H1 (cell line): ENCODE data around the gene KRT34. TPM values are rescaled to one million over a fixed set of nuclear protein-coding genes. Genes with fewer than 3 reads are reported as not detected.

Experiments
- CTCF ChIA-PET: fragments of 300-600 bp; sonication (Branson Sonifier 250); formaldehyde crosslinking; loops from one replicate; lab custom pipeline; 2021; ENCODE audit not compliant: partially characterized antibody; lab: Charles Lee
- POLR2A ChIA-PET: fragments of 300-600 bp; sonication (Branson Sonifier 250); formaldehyde crosslinking; loops from one replicate; lab custom pipeline; 2021; ENCODE audit warnings: inconsistent platforms; ENCODE audit not compliant: partially characterized antibody; lab: Charles Lee
- DNase-seq, 2 experiments: peaks; one replicate each; pipeline versions ENCODE4 v3.0.0 to v3.0.0-alpha.2; 2010 to 2022; ENCODE audit warnings: low spot score in 2 of 2, low read depth in 1 of 2, mixed read lengths in 1 of 2
- FAIRE-seq: peaks from 2 replicates; lab custom pipeline; 2011; peaks lifted over from hg19 to GRCh38; lab: Jason Lieb, UNC
- H2AFZ ChIP-seq: 2 replicates; pipeline ENCODE4 v1.8.1; 2012; ENCODE audit warnings: low read length, inconsistent platforms
- H2AK5ac ChIP-seq: 2 replicates; pipeline ENCODE4 v1.6.1; 2013; ENCODE audit warnings: low read depth, low read length
- H2BK120ac ChIP-seq: replicated peaks from 2 replicates; pipeline ENCODE3; 2013; ENCODE audit warnings: low read depth, low read length, inconsistent platforms
- H2BK12ac ChIP-seq: 2 replicates; pipeline ENCODE4 v1.6.1; 2013; ENCODE audit warnings: low read depth, low read length
- H2BK15ac ChIP-seq: 2 replicates; pipeline ENCODE4 v1.6.1; 2013; ENCODE audit warnings: low read length
- H2BK20ac ChIP-seq: 2 replicates; pipeline ENCODE4 v1.6.1; 2013; ENCODE audit warnings: low read length
- H2BK5ac ChIP-seq: 2 replicates; pipeline ENCODE4 v1.6.1; 2013; ENCODE audit warnings: low read depth, low read length
- H3K14ac ChIP-seq: 2 replicates; pipeline ENCODE4 v1.6.1; 2013; ENCODE audit warnings: inconsistent platforms; ENCODE audit not compliant: insufficient read length
- H3K18ac ChIP-seq: 2 replicates; pipeline ENCODE4 v1.6.1; 2013; ENCODE audit warnings: low read length; ENCODE audit errors: extremely low read depth
- H3K23ac ChIP-seq: 2 replicates; pipeline ENCODE4 v1.6.1; 2013; ENCODE audit warnings: inconsistent platforms; ENCODE audit not compliant: insufficient read length
- H3K23me2 ChIP-seq: 2 replicates; pipeline ENCODE4 v1.6.1; 2013; ENCODE audit warnings: low read depth, low read length
- H3K27ac ChIP-seq: 2 replicates; pipeline ENCODE4 v1.6.1; 2011; ENCODE audit warnings: low read depth, low read length, inconsistent platforms
- H3K27me3 ChIP-seq, 4 experiments: replicated peaks in 1 of 4; 1 replicate in 1 of 4; 2 replicates in 3 of 4; pipeline versions ENCODE4 v1.6.1 to v1.8.1; 2011 to 2013; ENCODE audit warnings: low read length in 3 of 4, mild to moderate bottlenecking in 3 of 4, inconsistent platforms in 2 of 4, mixed read lengths in 2 of 4, moderate library complexity in 1 of 4; ENCODE audit not compliant: control insufficient read depth in 3 of 4, insufficient read depth in 3 of 4; ENCODE audit errors: extremely low read depth in 1 of 4
- H3K36me3 ChIP-seq, 4 experiments: 2 replicates each; pipeline versions ENCODE4 v1.6.1 to v1.8.1; 2011 to 2013; ENCODE audit warnings: mild to moderate bottlenecking in 4 of 4, low read length in 3 of 4, moderate library complexity in 2 of 4, control low read depth in 1 of 4, inconsistent platforms in 1 of 4; ENCODE audit not compliant: insufficient read depth in 4 of 4, control insufficient read depth in 2 of 4
- H3K4ac ChIP-seq: replicated peaks from 2 replicates; pipeline ENCODE3; 2013; ENCODE audit warnings: low read length, low read depth, mixed read lengths, inconsistent platforms; ENCODE audit not compliant: insufficient read length
- H3K4me1 ChIP-seq, 4 experiments: replicated peaks in 1 of 4; 1 replicate in 1 of 4; 2 replicates in 3 of 4; pipeline versions ENCODE4 v1.6.1 to v1.8.1; 2011 to 2013; ENCODE audit warnings: low read length in 3 of 4, inconsistent platforms in 2 of 4, mixed read lengths in 1 of 4; ENCODE audit not compliant: insufficient read depth in 4 of 4, control insufficient read depth in 3 of 4
- H3K4me2 ChIP-seq, 2 experiments: 2 replicates each; pipeline versions ENCODE4 v1.6.1 to v1.8.1; 2011 to 2013; ENCODE audit warnings: low read depth in 2 of 2, low read length in 2 of 2, control low read depth in 1 of 2, inconsistent platforms in 1 of 2, mild to moderate bottlenecking in 1 of 2; ENCODE audit not compliant: insufficient read depth in 1 of 2
- H3K4me3 ChIP-seq, 4 experiments: fragments of 200-600, 300-600 bp in 1 of 4; sonication (generic), shearing (Covaris generic), sonication (Bioruptor Twin) in 1 of 4; 2 replicates each; pipeline versions ENCODE4 v1.5.1 to v1.8.1; 2011 to 2016; ENCODE audit warnings: low read length in 4 of 4, low read depth in 3 of 4, control low read depth in 2 of 4, inconsistent platforms in 2 of 4, mild to moderate bottlenecking in 2 of 4, mixed read lengths in 1 of 4, moderate library complexity in 1 of 4; ENCODE audit not compliant: insufficient read depth in 2 of 4; ENCODE audit errors: extremely low read depth in 1 of 4
- H3K56ac ChIP-seq: replicated peaks from 2 replicates; pipeline ENCODE3; 2013; ENCODE audit warnings: low read depth, mild to moderate bottlenecking, mixed read lengths, low read length, inconsistent platforms; ENCODE audit not compliant: insufficient read length
- H3K79me1 ChIP-seq: 2 replicates; pipeline ENCODE4 v1.6.1; 2013; ENCODE audit warnings: low read depth, low read length, control low read depth
- H3K79me2 ChIP-seq, 2 experiments: 2 replicates each; pipeline versions ENCODE4 v1.6.1 to v1.8.1; 2012 to 2013; ENCODE audit warnings: low read length in 2 of 2, mild to moderate bottlenecking in 2 of 2, inconsistent platforms in 1 of 2; ENCODE audit not compliant: insufficient read depth in 2 of 2, control insufficient read depth in 1 of 2
- H3K9ac ChIP-seq, 4 experiments: replicated peaks in 1 of 4; 1 replicate in 1 of 4; 2 replicates in 3 of 4; pipeline versions ENCODE4 v1.6.1 to v1.8.1; 2011 to 2013; ENCODE audit warnings: low read depth in 3 of 4, low read length in 3 of 4, control low read depth in 2 of 4, mild to moderate bottlenecking in 2 of 4, moderate library complexity in 2 of 4, inconsistent platforms in 1 of 4; ENCODE audit errors: extremely low read depth in 1 of 4
- H3K9me3 ChIP-seq, 2 experiments: 2 replicates each; pipeline versions ENCODE4 v1.6.1 to v1.8.1; 2012 to 2013; ENCODE audit warnings: mild to moderate bottlenecking in 2 of 2, moderate library complexity in 2 of 2, control low read depth in 1 of 2, inconsistent platforms in 1 of 2, low read depth in 1 of 2, low read length in 1 of 2, mixed read lengths in 1 of 2; ENCODE audit not compliant: insufficient read depth in 2 of 2
- H4K20me1 ChIP-seq, 2 experiments: replicated peaks in 1 of 2; 2 replicates each; pipeline versions ENCODE3 to v1.8.1; 2011 to 2013; ENCODE audit warnings: inconsistent platforms in 2 of 2, low read length in 2 of 2, mild to moderate bottlenecking in 1 of 2; ENCODE audit not compliant: insufficient read depth in 2 of 2, control insufficient read depth in 1 of 2
- H4K5ac ChIP-seq: 2 replicates; pipeline ENCODE4 v1.6.1; 2013; ENCODE audit warnings: low read length, low read depth, mixed read lengths, inconsistent platforms; ENCODE audit not compliant: insufficient read length
- H4K8ac ChIP-seq: 2 replicates; pipeline ENCODE4 v1.8.0; 2013; ENCODE audit warnings: mild to moderate bottlenecking, moderate library complexity, low read length, inconsistent platforms; ENCODE audit not compliant: insufficient read depth; ENCODE audit errors: extremely low read depth
- H4K91ac ChIP-seq: replicated peaks from 2 replicates; pipeline ENCODE3; 2013; ENCODE audit warnings: low read length, mixed read lengths, inconsistent platforms; ENCODE audit not compliant: insufficient read length
- CEBPB ChIP-seq: IDR thresholded peaks from 2 replicates; pipeline ENCODE4 v1.6.1; 2012; ENCODE audit warnings: low read depth, low read length
- CHD1 ChIP-seq: IDR thresholded peaks from 2 replicates; pipeline ENCODE4 v1.6.1; 2012; ENCODE audit warnings: low read depth, low read length, improper control_type of control experiment
- CHD2 ChIP-seq: IDR thresholded peaks from 2 replicates; pipeline ENCODE4 v1.6.1; 2012; ENCODE audit warnings: low read length, improper control_type of control experiment
- CTCF ChIP-seq, 3 experiments: IDR thresholded peaks; 1 replicate in 2 of 3; 2 replicates in 1 of 3; pipeline versions ENCODE4 v1.5.1 to v1.6.1; 2011; ENCODE audit warnings: low read length in 3 of 3, mild to moderate bottlenecking in 3 of 3, inconsistent platforms in 2 of 3, low read depth in 1 of 3, moderate library complexity in 1 of 3; ENCODE audit not compliant: insufficient read depth in 1 of 3; ENCODE audit errors: control extremely low read depth in 1 of 3
- HDAC2 ChIP-seq, 2 experiments: fragments of 300-600 bp in 1 of 2; sonication (generic) in 1 of 2; IDR thresholded peaks; 2 replicates each; pipeline ENCODE4 v1.6.1; 2011 to 2012; ENCODE audit warnings: low read depth in 2 of 2, low read length in 2 of 2, mild to moderate bottlenecking in 2 of 2, moderate library complexity in 2 of 2, borderline replicate concordance in 1 of 2, inconsistent platforms in 1 of 2
- RAD21 ChIP-seq, 2 experiments: IDR thresholded peaks in 1 of 2; conservative IDR thresholded peaks in 1 of 2; 2 replicates each; pipeline ENCODE4 v1.6.1; 2011; ENCODE audit warnings: low read depth in 2 of 2, low read length in 2 of 2, improper control_type of control experiment in 1 of 2, inconsistent platforms in 1 of 2, mild to moderate bottlenecking in 1 of 2, moderate library complexity in 1 of 2
- SIX5 ChIP-seq: IDR thresholded peaks from 2 replicates; pipeline ENCODE4 v1.6.1; 2011; ENCODE audit warnings: mild to moderate bottlenecking, low read depth, low read length
- SP4 ChIP-seq: IDR thresholded peaks from 2 replicates; pipeline ENCODE4 v1.6.1; 2012; ENCODE audit warnings: low read length, inconsistent platforms
- SUZ12 ChIP-seq: fragments of 200-600 bp; sonication (generic); IDR thresholded peaks from 2 replicates; pipeline ENCODE4 v1.6.1; 2012; ENCODE audit warnings: mild to moderate bottlenecking, inconsistent platforms, low read length, moderate library complexity, mixed read lengths
- TBP ChIP-seq: IDR thresholded peaks from 2 replicates; pipeline ENCODE4 v1.6.1; 2011; ENCODE audit warnings: low read depth, low read length, improper control_type of control experiment
- TEAD4 ChIP-seq: IDR thresholded peaks from 2 replicates; pipeline ENCODE4 v1.6.1; 2012; ENCODE audit warnings: low read depth, low read length, inconsistent platforms, mixed read lengths
- WGBS, 2 experiments: shearing (Covaris generic) in 1 of 2; methylation state at CpG; one replicate each; pipeline versions ENCODE4 v1.1.6 to v1.1.7; 2013 to 2015; ENCODE audit warnings: low lambda C conversion rate in 2 of 2, mixed read lengths in 2 of 2, inconsistent platforms in 1 of 2, low coverage in 1 of 2, missing lambda C conversion rate in 1 of 2; ENCODE audit not compliant: insufficient replicate concordance in 2 of 2, insufficient coverage in 1 of 2, insufficient read length in 1 of 2; ENCODE audit errors: extremely low coverage in 1 of 2, missing lambda C conversion rate in 1 of 2; 5-methylcytosine and 5-hydroxymethylcytosine counted together
- polyA plus RNA-seq, 7 experiments: library from polyadenylated mRNA; depleted of rRNA in 3 of 7; stranded (reverse) in 5 of 7; unstranded in 2 of 7; fragments of >200 nt in 5 of 7; fragments of 200-250 nt in 2 of 7; gene quantifications; 1 replicate in 5 of 7; 2 replicates in 1 of 7; 4 replicates in 1 of 7; pipeline versions ENCODE4 v1.2.1 to v1.2.3, GENCODE V29; 2011 to 2013; ENCODE audit warnings: missing spikeins in 2 of 7, mixed read lengths in 2 of 7
- total RNA-seq: library from RNA; stranded (reverse); fragmentation: NEBNext Ultra II Directional; extraction: Animal tissue kit (Norgen Biotek cat#: 25700); gene quantifications from 2 replicates; pipeline ENCODE4 v1.2.1, GENCODE V29; 2021

Gene KRT34
- total and polyA plus RNA-seq, 2 of the 8 experiments (the other 6 are each of a cell fraction or from before 2014, with no cell fraction given): not detected

DNA sequence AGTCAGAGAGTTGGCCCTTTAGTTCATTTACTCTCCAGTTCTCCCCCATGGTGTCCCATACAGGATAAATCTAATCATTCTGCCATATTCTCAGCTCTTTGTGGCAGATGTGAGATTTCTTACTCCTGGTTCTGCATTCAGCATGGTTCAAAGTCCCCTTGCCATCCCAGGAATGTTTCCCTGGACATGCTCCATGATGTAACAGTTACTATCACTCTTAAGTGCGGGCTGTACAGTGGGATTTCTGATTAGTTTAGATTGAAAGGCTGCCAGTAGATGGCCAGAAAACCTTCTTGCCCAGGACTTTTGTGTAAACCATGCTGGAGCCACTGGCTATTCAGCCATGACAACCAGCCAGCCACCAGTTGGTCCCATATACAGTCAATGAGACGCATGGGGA, 31.9 kb upstream of the KRT34 start:
- Histone ChIP-seq H2BK12ac (peak overlapping the region; percentile 46; the same call in 1 of the 2 replicates), H3K4ac (no peak overlapping the region), H3K79me1 (no peaks in the 10 kb centered on the region), H3K9me3 (no peaks in the 10 kb centered on the region), H3K79me2 (no peaks in the 10 kb centered on the region), H4K5ac (no peak overlapping the region), H2AK5ac (no peak overlapping the region), H3K4me1 (peaks cover 0 to 7% (median 1%) of the 10 kb centered on the region in 4 experiments; a peak in 5 of 7 replicates), H3K27ac (no peak overlapping the region), H3K56ac (no peak overlapping the region), H3K14ac (no peak overlapping the region), H4K91ac (no peak overlapping the region), H3K4me3 (no peak overlapping the region), H4K20me1 (no peaks in the 10 kb centered on the region), H2BK120ac (no peak overlapping the region), H3K36me3 (no peaks in the 10 kb centered on the region), H3K23ac (no peak overlapping the region), H3K23me2 (no peaks in the 10 kb centered on the region), H3K18ac (no peak overlapping the region), H2BK5ac (no peak overlapping the region), H2AFZ (no peak overlapping the region), H3K9ac (no peak overlapping the region), H4K8ac (no peak overlapping the region), H3K27me3 (no peaks in the 10 kb centered on the region; a peak in 2 of 7 replicates), H2BK20ac (no peak overlapping the region), H2BK15ac (peak overlapping the region; percentile 73; the same call in 1 of the 2 replicates), H3K4me2 (0 out of 4 replicates have a peak overlapping the region, but pooled peaks of 1 of the 2 experiments have one; percentile 3)
- FAIRE-seq (no peak), DNase-seq (no peak)
- POLR2A ChIA-PET: interaction anchor here (1.0 kb wide), 1 partner anchor 278 kb away, joined by 3 read pairs; no protein-coding TSS in a partner anchor
- WGBS, 2 experiments: 93% methylated on average over 2 of the region's 2 CpGs; no CpG with 5 or more reads in 1 of the 2 experiments
- CTCF ChIA-PET: interaction anchor here (0.8 to 2.0 kb wide), 4 partner anchors 135 to 555 kb away, joined by 3 to 6 read pairs (median 4); no protein-coding TSS in a partner anchor
- no peak for TF ChIP-seq CHD2
- no peak for TF ChIP-seq CEBPB
- no peak for TF ChIP-seq SUZ12
- no peak for TF ChIP-seq RAD21 (IDR thresholded peaks at IDR 0.05 in 1 of 2, conservative IDR thresholded peaks at IDR 0.05 in 1 of 2; ENCODE audit: low read depth in 2 of 2, low read length in 2 of 2)
- TF ChIP-seq SIX5: no peak
- no peak for TF ChIP-seq CHD1
- TF ChIP-seq CTCF (IDR thresholded peaks at IDR 0.05; ENCODE audit: control extremely low read depth in 1 of 3, insufficient read depth in 1 of 3, low read depth in 1 of 3, low read length in 3 of 3): no peak
- TF ChIP-seq HDAC2 (IDR thresholded peaks at IDR 0.05; ENCODE audit: borderline replicate concordance in 1 of 2, low read depth in 2 of 2, low read length in 2 of 2): no peak
- no peak for TF ChIP-seq TBP
- TF ChIP-seq TEAD4: no peak
- TF ChIP-seq SP4: no peak
